GM23338 (cell line): ENCODE results near the gene CNN3. TPM values are rescaled to one million over a fixed set of nuclear protein-coding genes. Genes with fewer than 3 reads are reported as not detected.

ENCODE experiments used
- ATAC-seq: fragments of 200-7000 bp; cut with Tn5 transposase; 3 replicates; pipeline ENCODE4 v1.9.1; 2020
- DNase-seq: peaks from one replicate; pipeline ENCODE4 v3.0.0-alpha.2; 2015; ENCODE audit warnings: low spot score
- H2AFZ ChIP-seq: fragments of 200-600 bp; sonication (generic); 2 replicates; pipeline ENCODE4 v1.8.0; 2016; ENCODE audit warnings: antibody characterized with exemption, mild to moderate bottlenecking, moderate library complexity
- H3F3A ChIP-seq: fragments of 200-600 bp; sonication (generic); replicated peaks from 2 replicates; pipeline ENCODE4 v1.8.0; 2017; ENCODE audit warnings: antibody characterized with exemption, mixed run types, low read depth
- H3K27ac ChIP-seq: fragments of 200-600 bp; sonication (generic); 2 replicates; pipeline ENCODE4 v1.6.1; 2016; ENCODE audit warnings: low read depth
- H3K27me3 ChIP-seq: fragments of 200-600 bp; sonication (generic); 2 replicates; pipeline ENCODE4 v1.8.0; 2016; ENCODE audit warnings: mild to moderate bottlenecking, mixed run types, moderate library complexity; ENCODE audit not compliant: insufficient read depth
- H3K36me3 ChIP-seq: fragments of 200-600 bp; sonication (generic); 2 replicates; pipeline ENCODE4 v1.8.0; 2016; ENCODE audit warnings: mild to moderate bottlenecking; ENCODE audit not compliant: insufficient read depth
- H3K4me1 ChIP-seq: fragments of 200-600 bp; sonication (generic); 2 replicates; pipeline ENCODE4 v1.8.0; 2016; ENCODE audit warnings: mild to moderate bottlenecking, moderate library complexity; ENCODE audit not compliant: insufficient read depth
- H3K4me2 ChIP-seq: fragments of 200-600 bp; sonication (generic); 2 replicates; pipeline ENCODE4 v1.7.1; 2017; ENCODE audit warnings: mixed run types
- H3K4me3 ChIP-seq: fragments of 200-600 bp; sonication (generic); 2 replicates; pipeline ENCODE4 v1.6.1; 2016; ENCODE audit warnings: mixed run types
- H3K79me2 ChIP-seq: fragments of 200-600 bp; sonication (generic); replicated peaks from 2 replicates; pipeline ENCODE4 v1.8.0; 2017; ENCODE audit warnings: mild to moderate bottlenecking; ENCODE audit not compliant: insufficient read depth
- H3K9me2 ChIP-seq: fragments of 200-600 bp; sonication (generic); 2 replicates; pipeline ENCODE4 v1.8.0; 2017; ENCODE audit not compliant: insufficient read depth
- H4K20me1 ChIP-seq: fragments of 200-600 bp; sonication (generic); replicated peaks from 2 replicates; pipeline ENCODE4 v1.8.0; 2017; ENCODE audit warnings: mild to moderate bottlenecking; ENCODE audit not compliant: insufficient read depth
- H3K27ac Mint-ChIP-seq: 2 replicates; pipeline ENCODE4 v1.8.0; 2020; ENCODE audit warnings: inconsistent platforms, mild to moderate bottlenecking, moderate library complexity, mixed read lengths
- H3K27me3 Mint-ChIP-seq: 3 replicates; pipeline ENCODE4 v1.8.0; 2022; ENCODE audit warnings: low read depth, mild to moderate bottlenecking, moderate library complexity, mixed read lengths, inconsistent platforms; ENCODE audit not compliant: insufficient read depth, poor library complexity
- H3K36me3 Mint-ChIP-seq: 3 replicates; pipeline ENCODE4 v1.8.0; 2021; ENCODE audit warnings: low read depth, mild to moderate bottlenecking, inconsistent platforms, moderate library complexity, mixed read lengths
- H3K4me1 Mint-ChIP-seq: 3 replicates; pipeline ENCODE4 v1.8.0; 2020; ENCODE audit warnings: mild to moderate bottlenecking, inconsistent platforms, mixed read lengths
- H3K4me3 Mint-ChIP-seq: 3 replicates; pipeline ENCODE4 v1.8.0; 2021; ENCODE audit warnings: moderate library complexity, mild to moderate bottlenecking, inconsistent platforms, mixed read lengths
- H3K9me3 Mint-ChIP-seq: 3 replicates; pipeline ENCODE4 v1.8.0; 2020; ENCODE audit warnings: moderate library complexity, mild to moderate bottlenecking, inconsistent platforms, mixed read lengths
- CREB1 ChIP-seq: fragments of 250-450 bp; sonication (Bioruptor Pico); IDR thresholded peaks from 2 replicates; pipeline ENCODE4 v1.5.0; 2020; ENCODE audit warnings: low read depth, mild to moderate bottlenecking, moderate library complexity
- EZH2 ChIP-seq: fragments of 200-600 bp; sonication (generic); IDR thresholded peaks from one replicate; pipeline ENCODE4 v1.8.0; 2017; ENCODE audit warnings: antibody characterized with exemption, mild to moderate bottlenecking, low read depth; ENCODE audit not compliant: unreplicated experiment
- EZH2phosphoT487 ChIP-seq: fragments of 200-600 bp; sonication (generic); IDR thresholded peaks from one replicate; pipeline ENCODE4 v1.8.1; 2018; ENCODE audit warnings: antibody characterized with exemption; ENCODE audit not compliant: unreplicated experiment
- JUNB ChIP-seq: IDR thresholded peaks from one replicate; pipeline ENCODE4 v1.6.1; 2016; ENCODE audit warnings: antibody characterized with exemption; ENCODE audit not compliant: unreplicated experiment
- NANOG ChIP-seq: IDR thresholded peaks from 2 replicates; pipeline ENCODE4 v1.6.1; 2016; ENCODE audit warnings: antibody characterized with exemption, borderline replicate concordance
- POLR2AphosphoS5 ChIP-seq: IDR thresholded peaks from 2 replicates; pipeline ENCODE4 v1.6.1; 2016; ENCODE audit warnings: antibody characterized with exemption, low read depth
- STAT1 ChIP-seq: IDR thresholded peaks from one replicate; pipeline ENCODE4 v1.6.1; 2016; ENCODE audit warnings: antibody characterized with exemption; ENCODE audit not compliant: unreplicated experiment
- ZNF331 ChIP-seq: fragments of 250-450 bp; sonication (Bioruptor Pico); IDR thresholded peaks from 2 replicates; pipeline ENCODE4 v1.5.0; 2020; ENCODE audit warnings: low read depth, mild to moderate bottlenecking, moderate library complexity
- polyA plus RNA-seq: library from polyadenylated mRNA; unstranded; fragments of >200 nt; fragmentation: Nextera tagmentation; extraction: Ambion mirVana; gene quantifications from 2 replicates; pipeline ENCODE4 v1.2.1, GENCODE V29; 2016
- total RNA-seq: library from RNA; depleted of rRNA; stranded (reverse); fragments of >200 nt; shearing (Covaris generic); gene quantifications from 2 replicates; pipeline ENCODE4 v1.2.3, GENCODE V29; 2014
- TF ChIP-seq, protein P1 (sequence below): IDR thresholded peaks from one replicate; pipeline ENCODE4 v1.6.1; 2018; ENCODE audit warnings: antibody characterized with exemption; ENCODE audit not compliant: unreplicated experiment
- TF ChIP-seq, protein P2 (sequence below): fragments of 250-450 bp; sonication (Bioruptor Pico); IDR thresholded peaks from 2 replicates; pipeline ENCODE4 v1.5.0; 2020; ENCODE audit warnings: mild to moderate bottlenecking, moderate library complexity
- TF ChIP-seq, protein P3 (sequence below), 2 experiments: fragments of 200-600 bp in 1 of 2; sonication (generic) in 1 of 2; conservative IDR thresholded peaks; 2 replicates each; pipeline versions ENCODE4 v1.5.1 to v1.6.1; 2016 to 2017; ENCODE audit warnings: antibody characterized with exemption in 2 of 2, low read depth in 2 of 2, mild to moderate bottlenecking in 2 of 2, moderate library complexity in 1 of 2

The CNN3 gene
- total and polyA plus RNA-seq, 2 experiments from 2014 or later: 220 to 312 TPM

DNA sequence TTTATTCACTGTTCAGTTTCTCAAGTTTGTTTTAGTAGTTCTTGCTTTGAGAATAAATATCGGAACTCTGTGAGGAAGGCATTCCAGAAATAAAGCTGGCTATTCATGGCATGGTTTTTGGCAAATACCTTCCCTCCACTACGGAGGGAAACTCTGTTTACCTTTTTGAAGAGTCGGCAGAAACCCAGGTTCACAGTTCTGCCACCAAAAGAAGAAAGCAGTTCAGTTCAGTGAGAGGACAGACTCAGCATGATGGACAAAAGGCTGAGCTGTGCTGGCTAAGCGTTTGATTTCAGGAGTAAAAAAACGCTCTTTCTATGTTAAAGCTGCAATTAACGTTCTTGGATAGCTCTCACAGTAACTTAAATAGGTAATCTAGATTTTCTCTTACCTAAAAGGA, 42.4 kb downstream of the CNN3 start:
- Histone ChIP-seq H3K79me2 (no peaks in the 10 kb centered on the region), H3F3A (no peaks in the 10 kb centered on the region; the same call in 1 of the 2 replicates), H3K9me2 (no peaks in the 10 kb centered on the region; the same call in 1 of the 2 replicates), H2AFZ (no peak overlapping the region), H3K4me3 (no peak overlapping the region), H3K4me1 (peaks cover 39% of the 10 kb centered on the region), H3K27ac (peak overlapping the region; percentile 69), H4K20me1 (no peaks in the 10 kb centered on the region), H3K4me2 (peak overlapping the region; percentile 38), H3K36me3 (no peaks in the 10 kb centered on the region), H3K27me3 (no peaks in the 10 kb centered on the region)
- H3K27ac Mint-ChIP-seq: peak overlapping the region; percentile 85; the same call in 1 of the 2 replicates
- TF ChIP-seq, protein P1, sequence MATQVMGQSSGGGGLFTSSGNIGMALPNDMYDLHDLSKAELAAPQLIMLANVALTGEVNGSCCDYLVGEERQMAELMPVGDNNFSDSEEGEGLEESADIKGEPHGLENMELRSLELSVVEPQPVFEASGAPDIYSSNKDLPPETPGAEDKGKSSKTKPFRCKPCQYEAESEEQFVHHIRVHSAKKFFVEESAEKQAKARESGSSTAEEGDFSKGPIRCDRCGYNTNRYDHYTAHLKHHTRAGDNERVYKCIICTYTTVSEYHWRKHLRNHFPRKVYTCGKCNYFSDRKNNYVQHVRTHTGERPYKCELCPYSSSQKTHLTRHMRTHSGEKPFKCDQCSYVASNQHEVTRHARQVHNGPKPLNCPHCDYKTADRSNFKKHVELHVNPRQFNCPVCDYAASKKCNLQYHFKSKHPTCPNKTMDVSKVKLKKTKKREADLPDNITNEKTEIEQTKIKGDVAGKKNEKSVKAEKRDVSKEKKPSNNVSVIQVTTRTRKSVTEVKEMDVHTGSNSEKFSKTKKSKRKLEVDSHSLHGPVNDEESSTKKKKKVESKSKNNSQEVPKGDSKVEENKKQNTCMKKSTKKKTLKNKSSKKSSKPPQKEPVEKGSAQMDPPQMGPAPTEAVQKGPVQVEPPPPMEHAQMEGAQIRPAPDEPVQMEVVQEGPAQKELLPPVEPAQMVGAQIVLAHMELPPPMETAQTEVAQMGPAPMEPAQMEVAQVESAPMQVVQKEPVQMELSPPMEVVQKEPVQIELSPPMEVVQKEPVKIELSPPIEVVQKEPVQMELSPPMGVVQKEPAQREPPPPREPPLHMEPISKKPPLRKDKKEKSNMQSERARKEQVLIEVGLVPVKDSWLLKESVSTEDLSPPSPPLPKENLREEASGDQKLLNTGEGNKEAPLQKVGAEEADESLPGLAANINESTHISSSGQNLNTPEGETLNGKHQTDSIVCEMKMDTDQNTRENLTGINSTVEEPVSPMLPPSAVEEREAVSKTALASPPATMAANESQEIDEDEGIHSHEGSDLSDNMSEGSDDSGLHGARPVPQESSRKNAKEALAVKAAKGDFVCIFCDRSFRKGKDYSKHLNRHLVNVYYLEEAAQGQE: no peak
- TF ChIP-seq, protein P2, sequence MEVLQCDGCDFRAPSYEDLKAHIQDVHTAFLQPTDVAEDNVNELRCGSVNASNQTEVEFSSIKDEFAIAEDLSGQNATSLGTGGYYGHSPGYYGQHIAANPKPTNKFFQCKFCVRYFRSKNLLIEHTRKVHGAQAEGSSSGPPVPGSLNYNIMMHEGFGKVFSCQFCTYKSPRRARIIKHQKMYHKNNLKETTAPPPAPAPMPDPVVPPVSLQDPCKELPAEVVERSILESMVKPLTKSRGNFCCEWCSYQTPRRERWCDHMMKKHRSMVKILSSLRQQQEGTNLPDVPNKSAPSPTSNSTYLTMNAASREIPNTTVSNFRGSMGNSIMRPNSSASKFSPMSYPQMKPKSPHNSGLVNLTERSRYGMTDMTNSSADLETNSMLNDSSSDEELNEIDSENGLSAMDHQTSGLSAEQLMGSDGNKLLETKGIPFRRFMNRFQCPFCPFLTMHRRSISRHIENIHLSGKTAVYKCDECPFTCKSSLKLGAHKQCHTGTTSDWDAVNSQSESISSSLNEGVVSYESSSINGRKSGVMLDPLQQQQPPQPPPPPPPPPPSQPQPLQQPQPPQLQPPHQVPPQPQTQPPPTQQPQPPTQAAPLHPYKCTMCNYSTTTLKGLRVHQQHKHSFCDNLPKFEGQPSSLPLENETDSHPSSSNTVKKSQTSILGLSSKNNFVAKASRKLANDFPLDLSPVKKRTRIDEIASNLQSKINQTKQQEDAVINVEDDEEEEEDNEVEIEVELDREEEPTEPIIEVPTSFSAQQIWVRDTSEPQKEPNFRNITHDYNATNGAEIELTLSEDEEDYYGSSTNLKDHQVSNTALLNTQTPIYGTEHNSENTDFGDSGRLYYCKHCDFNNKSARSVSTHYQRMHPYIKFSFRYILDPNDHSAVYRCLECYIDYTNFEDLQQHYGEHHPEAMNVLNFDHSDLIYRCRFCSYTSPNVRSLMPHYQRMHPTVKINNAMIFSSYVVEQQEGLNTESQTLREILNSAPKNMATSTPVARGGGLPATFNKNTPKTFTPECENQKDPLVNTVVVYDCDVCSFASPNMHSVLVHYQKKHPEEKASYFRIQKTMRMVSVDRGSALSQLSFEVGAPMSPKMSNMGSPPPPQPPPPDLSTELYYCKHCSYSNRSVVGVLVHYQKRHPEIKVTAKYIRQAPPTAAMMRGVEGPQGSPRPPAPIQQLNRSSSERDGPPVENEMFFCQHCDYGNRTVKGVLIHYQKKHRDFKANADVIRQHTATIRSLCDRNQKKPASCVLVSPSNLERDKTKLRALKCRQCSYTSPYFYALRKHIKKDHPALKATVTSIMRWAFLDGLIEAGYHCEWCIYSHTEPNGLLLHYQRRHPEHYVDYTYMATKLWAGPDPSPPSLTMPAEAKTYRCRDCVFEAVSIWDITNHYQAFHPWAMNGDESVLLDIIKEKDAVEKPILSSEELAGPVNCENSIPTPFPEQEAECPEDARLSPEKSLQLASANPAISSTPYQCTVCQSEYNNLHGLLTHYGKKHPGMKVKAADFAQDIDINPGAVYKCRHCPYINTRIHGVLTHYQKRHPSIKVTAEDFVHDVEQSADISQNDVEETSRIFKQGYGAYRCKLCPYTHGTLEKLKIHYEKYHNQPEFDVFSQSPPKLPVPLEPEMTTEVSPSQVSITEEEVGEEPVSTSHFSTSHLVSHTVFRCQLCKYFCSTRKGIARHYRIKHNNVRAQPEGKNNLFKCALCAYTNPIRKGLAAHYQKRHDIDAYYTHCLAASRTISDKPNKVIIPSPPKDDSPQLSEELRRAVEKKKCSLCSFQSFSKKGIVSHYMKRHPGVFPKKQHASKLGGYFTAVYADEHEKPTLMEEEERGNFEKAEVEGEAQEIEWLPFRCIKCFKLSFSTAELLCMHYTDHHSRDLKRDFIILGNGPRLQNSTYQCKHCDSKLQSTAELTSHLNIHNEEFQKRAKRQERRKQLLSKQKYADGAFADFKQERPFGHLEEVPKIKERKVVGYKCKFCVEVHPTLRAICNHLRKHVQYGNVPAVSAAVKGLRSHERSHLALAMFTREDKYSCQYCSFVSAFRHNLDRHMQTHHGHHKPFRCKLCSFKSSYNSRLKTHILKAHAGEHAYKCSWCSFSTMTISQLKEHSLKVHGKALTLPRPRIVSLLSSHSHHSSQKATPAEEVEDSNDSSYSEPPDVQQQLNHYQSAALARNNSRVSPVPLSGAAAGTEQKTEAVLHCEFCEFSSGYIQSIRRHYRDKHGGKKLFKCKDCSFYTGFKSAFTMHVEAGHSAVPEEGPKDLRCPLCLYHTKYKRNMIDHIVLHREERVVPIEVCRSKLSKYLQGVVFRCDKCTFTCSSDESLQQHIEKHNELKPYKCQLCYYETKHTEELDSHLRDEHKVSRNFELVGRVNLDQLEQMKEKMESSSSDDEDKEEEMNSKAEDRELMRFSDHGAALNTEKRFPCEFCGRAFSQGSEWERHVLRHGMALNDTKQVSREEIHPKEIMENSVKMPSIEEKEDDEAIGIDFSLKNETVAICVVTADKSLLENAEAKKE: no peak
- TF ChIP-seq POLR2AphosphoS5 (no peak), EZH2phosphoT487 (no peak), JUNB (no peak), ZNF331 (no peak), STAT1 (no peak), CREB1 (CRISPR knock-in tag) (no peak), NANOG (no peak), EZH2 (no peak)
- TF ChIP-seq, protein P3, sequence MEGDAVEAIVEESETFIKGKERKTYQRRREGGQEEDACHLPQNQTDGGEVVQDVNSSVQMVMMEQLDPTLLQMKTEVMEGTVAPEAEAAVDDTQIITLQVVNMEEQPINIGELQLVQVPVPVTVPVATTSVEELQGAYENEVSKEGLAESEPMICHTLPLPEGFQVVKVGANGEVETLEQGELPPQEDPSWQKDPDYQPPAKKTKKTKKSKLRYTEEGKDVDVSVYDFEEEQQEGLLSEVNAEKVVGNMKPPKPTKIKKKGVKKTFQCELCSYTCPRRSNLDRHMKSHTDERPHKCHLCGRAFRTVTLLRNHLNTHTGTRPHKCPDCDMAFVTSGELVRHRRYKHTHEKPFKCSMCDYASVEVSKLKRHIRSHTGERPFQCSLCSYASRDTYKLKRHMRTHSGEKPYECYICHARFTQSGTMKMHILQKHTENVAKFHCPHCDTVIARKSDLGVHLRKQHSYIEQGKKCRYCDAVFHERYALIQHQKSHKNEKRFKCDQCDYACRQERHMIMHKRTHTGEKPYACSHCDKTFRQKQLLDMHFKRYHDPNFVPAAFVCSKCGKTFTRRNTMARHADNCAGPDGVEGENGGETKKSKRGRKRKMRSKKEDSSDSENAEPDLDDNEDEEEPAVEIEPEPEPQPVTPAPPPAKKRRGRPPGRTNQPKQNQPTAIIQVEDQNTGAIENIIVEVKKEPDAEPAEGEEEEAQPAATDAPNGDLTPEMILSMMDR (conservative IDR thresholded peaks at IDR 0.05; ENCODE audit: low read depth in 2 of 2): no peak
- H3K4me3 Mint-ChIP-seq: no peak overlapping the region
- DNase-seq (no peak), ATAC-seq (no peak)
- peaks cover 8% of the 10 kb centered on the region for H3K27me3 Mint-ChIP-seq
- H3K4me1 Mint-ChIP-seq: peaks cover 62% of the 10 kb centered on the region
- no peaks in the 10 kb centered on the region for H3K9me3 Mint-ChIP-seq
- no peaks in the 10 kb centered on the region for H3K36me3 Mint-ChIP-seq
